ENCODE measurements around the gene ALPI. TPM values are rescaled to one million over a fixed set of nuclear protein-coding genes. Genes with fewer than 3 reads are reported as not detected.
"Not testable (repeated sequence)": the region's sequence is repeated elsewhere in the genome, so short reads cannot be mapped to it uniquely, and the experiment has no call there.

ALPI gene
- polyA plus RNA-seq, 4 donors: 37.7 to 261 (median 131) TPM

GRCh38 chr2:232436381-232437194, 19.4 kb upstream of the ALPI start:
- peaks cover 0 to 3% (median 0%) of the 10 kb centered on the region in 3 donors for H3K27me3 ChIP-seq (ENCODE audit: control insufficient read depth in 3 of 3, insufficient read depth in 3 of 3, low read length in 3 of 3)

GRCh38 chr2:232437195-232437571, 18.8 kb upstream of the ALPI start:
- Histone ChIP-seq H3K36me3 (ENCODE audit: control insufficient read depth in 3 of 3, insufficient read depth in 2 of 3, low read depth in 1 of 3, low read length in 3 of 3) (no peaks in the 10 kb centered on the region), H3K9me3 (ENCODE audit: control insufficient read depth in 2 of 2, insufficient read depth in 1 of 2, low read depth in 1 of 2, low read length in 1 of 2) (no peaks in the 10 kb centered on the region), H3K4me1 (ENCODE audit: control insufficient read depth in 3 of 3, insufficient read depth in 2 of 3, low read depth in 1 of 3, low read length in 2 of 3) (no peaks in the 10 kb centered on the region), H3K27me3 (ENCODE audit: control insufficient read depth in 3 of 3, insufficient read depth in 3 of 3, low read length in 3 of 3) (peaks cover 0 to 3% (median 0%) of the 10 kb centered on the region in 3 donors), H3K27ac (ENCODE audit: low read depth in 1 of 3, low read length in 2 of 3) (no peak overlapping the region), H3K4me3 (ENCODE audit: low read depth in 1 of 3, low read length in 3 of 3) (no peak overlapping the region)
- no peak for DNase-seq
- FAIRE-seq: no peak
- WGBS, 3 donors: 77 to 85% (median 81%) methylated on average over 12 of the region's 12 CpGs

More at GRCh38 chr2:232436381-232437194, 19.4 kb upstream of the ALPI start:
- H3K9me3 ChIP-seq (ENCODE audit: control insufficient read depth in 2 of 2, insufficient read depth in 1 of 2, low read depth in 1 of 2, low read length in 1 of 2): no peaks in the 10 kb centered on the region
- no peak for DNase-seq
- no peak overlapping the region for H3K27ac ChIP-seq (ENCODE audit: low read depth in 1 of 3, low read length in 2 of 3)
- 82 to 87% (median 86%) methylated on average over 15 of the region's 15 CpGs for WGBS, 3 donors
- FAIRE-seq: no peak
- H3K4me1 ChIP-seq (ENCODE audit: control insufficient read depth in 3 of 3, insufficient read depth in 2 of 3, low read depth in 1 of 3, low read length in 2 of 3): no peaks in the 10 kb centered on the region
- H3K36me3 ChIP-seq (ENCODE audit: control insufficient read depth in 3 of 3, insufficient read depth in 2 of 3, low read depth in 1 of 3, low read length in 3 of 3): no peaks in the 10 kb centered on the region
- no peak overlapping the region for H3K4me3 ChIP-seq (ENCODE audit: low read depth in 1 of 3, low read length in 3 of 3)

- WGBS, 3 donors: 82 to 86% (median 85%) methylated on average over 12 of the region's 12 CpGs
- FAIRE-seq (no peak), DNase-seq (no peak)
- Histone ChIP-seq H3K9me3 (ENCODE audit: control insufficient read depth in 2 of 2, insufficient read depth in 1 of 2, low read depth in 1 of 2, low read length in 1 of 2) (no peaks in the 10 kb centered on the region), H3K27me3 (ENCODE audit: control insufficient read depth in 3 of 3, insufficient read depth in 3 of 3, low read length in 3 of 3) (peaks cover 0 to 3% (median 0%) of the 10 kb centered on the region in 3 donors), H3K4me1 (ENCODE audit: control insufficient read depth in 3 of 3, insufficient read depth in 2 of 3, low read depth in 1 of 3, low read length in 2 of 3) (no peaks in the 10 kb centered on the region), H3K36me3 (ENCODE audit: control insufficient read depth in 3 of 3, insufficient read depth in 2 of 3, low read depth in 1 of 3, low read length in 3 of 3) (no peaks in the 10 kb centered on the region), H3K4me3 (ENCODE audit: low read depth in 1 of 3, low read length in 3 of 3) (no peak overlapping the region), H3K27ac (ENCODE audit: low read depth in 1 of 3, low read length in 2 of 3) (no peak overlapping the region)
Measured at GRCh38 chr2:232438091-232438490, 17.9 kb upstream of the ALPI start.

- FAIRE-seq: no peak
- WGBS, 3 donors: 76 to 82% (median 82%) methylated on average over 17 to 21 of the region's 22 CpGs
Measured at GRCh38 chr2:232438951-232439757, 16.8 kb upstream of the ALPI start.

GRCh38 chr2:232439758-232440135, 16.2 kb upstream of the ALPI start:
- peaks cover 0 to 3% (median 0%) of the 10 kb centered on the region in 3 donors for H3K27me3 ChIP-seq (ENCODE audit: control insufficient read depth in 3 of 3, insufficient read depth in 3 of 3, low read length in 3 of 3)
- no peak for DNase-seq
- no peaks in the 10 kb centered on the region for H3K36me3 ChIP-seq (ENCODE audit: control insufficient read depth in 3 of 3, insufficient read depth in 2 of 3, low read depth in 1 of 3, low read length in 3 of 3)
- 17 to 33% (median 31%) methylated on average over 1 to 3 of the region's 5 CpGs for WGBS, 3 donors
- no peaks in the 10 kb centered on the region for H3K9me3 ChIP-seq (ENCODE audit: control insufficient read depth in 2 of 2, insufficient read depth in 1 of 2, low read depth in 1 of 2, low read length in 1 of 2)
- H3K4me1 ChIP-seq (ENCODE audit: control insufficient read depth in 3 of 3, insufficient read depth in 2 of 3, low read depth in 1 of 3, low read length in 2 of 3): no peaks in the 10 kb centered on the region
- no peak overlapping the region for H3K4me3 ChIP-seq (ENCODE audit: low read depth in 1 of 3, low read length in 3 of 3)
- no peak overlapping the region for H3K27ac ChIP-seq (ENCODE audit: low read depth in 1 of 3, low read length in 2 of 3)
- no peak for FAIRE-seq

More at GRCh38 chr2:232438951-232439757, 16.8 kb upstream of the ALPI start:
- Histone ChIP-seq H3K4me1 (ENCODE audit: control insufficient read depth in 3 of 3, insufficient read depth in 2 of 3, low read depth in 1 of 3, low read length in 2 of 3) (no peaks in the 10 kb centered on the region), H3K4me3 (ENCODE audit: low read depth in 1 of 3, low read length in 3 of 3) (no peak overlapping the region), H3K36me3 (ENCODE audit: control insufficient read depth in 3 of 3, insufficient read depth in 2 of 3, low read depth in 1 of 3, low read length in 3 of 3) (no peaks in the 10 kb centered on the region), H3K27me3 (ENCODE audit: control insufficient read depth in 3 of 3, insufficient read depth in 3 of 3, low read length in 3 of 3) (peaks cover 0 to 3% (median 0%) of the 10 kb centered on the region in 3 donors), H3K9me3 (ENCODE audit: control insufficient read depth in 2 of 2, insufficient read depth in 1 of 2, low read depth in 1 of 2, low read length in 1 of 2) (no peaks in the 10 kb centered on the region), H3K27ac (ENCODE audit: low read depth in 1 of 3, low read length in 2 of 3) (no peak overlapping the region)
- DNase-seq: no peak

GRCh38 chr2:232440220-232441018, 15.5 kb upstream of the ALPI start:
- H3K36me3 ChIP-seq (ENCODE audit: control insufficient read depth in 3 of 3, insufficient read depth in 2 of 3, low read depth in 1 of 3, low read length in 3 of 3); H3K9me3 ChIP-seq (ENCODE audit: control insufficient read depth in 2 of 2, insufficient read depth in 1 of 2, low read depth in 1 of 2, low read length in 1 of 2); FAIRE-seq; H3K27me3 ChIP-seq (ENCODE audit: control insufficient read depth in 3 of 3, insufficient read depth in 3 of 3, low read length in 3 of 3); H3K27ac ChIP-seq (ENCODE audit: low read depth in 1 of 3, low read length in 2 of 3); H3K4me1 ChIP-seq (ENCODE audit: control insufficient read depth in 3 of 3, insufficient read depth in 2 of 3, low read depth in 1 of 3, low read length in 2 of 3); H3K4me3 ChIP-seq (ENCODE audit: low read depth in 1 of 3, low read length in 3 of 3): not testable (repeated sequence)
- WGBS, 3 donors: 8 to 15% (median 11%) methylated on average over 10 to 14 of the region's 16 CpGs
- peak; percentile 80 to 87 for DNase-seq

GRCh38 chr2:232441147-232441651, 14.8 kb upstream of the ALPI start:
- 74 to 81% (median 77%) methylated on average over 12 of the region's 12 CpGs for WGBS, 3 donors
- Histone ChIP-seq H3K27me3 (ENCODE audit: control insufficient read depth in 3 of 3, insufficient read depth in 3 of 3, low read length in 3 of 3) (peaks cover 0 to 3% (median 0%) of the 10 kb centered on the region in 3 donors), H3K27ac (ENCODE audit: low read depth in 1 of 3, low read length in 2 of 3) (no peak overlapping the region), H3K36me3 (ENCODE audit: control insufficient read depth in 3 of 3, insufficient read depth in 2 of 3, low read depth in 1 of 3, low read length in 3 of 3) (no peaks in the 10 kb centered on the region), H3K4me3 (ENCODE audit: low read depth in 1 of 3, low read length in 3 of 3) (no peak overlapping the region), H3K4me1 (ENCODE audit: control insufficient read depth in 3 of 3, insufficient read depth in 2 of 3, low read depth in 1 of 3, low read length in 2 of 3) (no peaks in the 10 kb centered on the region), H3K9me3 (ENCODE audit: control insufficient read depth in 2 of 2, insufficient read depth in 1 of 2, low read depth in 1 of 2, low read length in 1 of 2) (no peaks in the 10 kb centered on the region)
- DNase-seq (no peak), FAIRE-seq (no peak)

- not testable (repeated sequence) for FAIRE-seq; H3K27ac ChIP-seq (ENCODE audit: low read depth in 1 of 3, low read length in 2 of 3); H3K4me3 ChIP-seq (ENCODE audit: low read depth in 1 of 3, low read length in 3 of 3); H3K4me1 ChIP-seq (ENCODE audit: control insufficient read depth in 3 of 3, insufficient read depth in 2 of 3, low read depth in 1 of 3, low read length in 2 of 3); H3K9me3 ChIP-seq (ENCODE audit: control insufficient read depth in 2 of 2, insufficient read depth in 1 of 2, low read depth in 1 of 2, low read length in 1 of 2); H3K36me3 ChIP-seq (ENCODE audit: control insufficient read depth in 3 of 3, insufficient read depth in 2 of 3, low read depth in 1 of 3, low read length in 3 of 3); DNase-seq; H3K27me3 ChIP-seq (ENCODE audit: control insufficient read depth in 3 of 3, insufficient read depth in 3 of 3, low read length in 3 of 3)
- 79 to 88% (median 83%) methylated on average over 8 to 9 of the region's 10 CpGs for WGBS, 3 donors
Measured at GRCh38 chr2:232441922-232442321, 14.0 kb upstream of the ALPI start.

All from small intestine (tissue), 7 donors.